Bronchial smooth muscle cell (primary cell): Measurements from ENCODE around the gene OR6M1. TPM values are rescaled to one million over a fixed set of nuclear protein-coding genes. Genes with fewer than 3 reads are reported as not detected.

Experiments used
- total RNA-seq: library from RNA; depleted of rRNA; stranded (reverse); fragments of >200 nt; gene quantifications from 2 replicates; pipeline ENCODE4 v1.2.1, GENCODE V29; 2014

OR6M1 gene, protein sequence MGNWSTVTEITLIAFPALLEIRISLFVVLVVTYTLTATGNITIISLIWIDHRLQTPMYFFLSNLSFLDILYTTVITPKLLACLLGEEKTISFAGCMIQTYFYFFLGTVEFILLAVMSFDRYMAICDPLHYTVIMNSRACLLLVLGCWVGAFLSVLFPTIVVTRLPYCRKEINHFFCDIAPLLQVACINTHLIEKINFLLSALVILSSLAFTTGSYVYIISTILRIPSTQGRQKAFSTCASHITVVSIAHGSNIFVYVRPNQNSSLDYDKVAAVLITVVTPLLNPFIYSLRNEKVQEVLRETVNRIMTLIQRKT
- not detected in 2 replicates for total RNA-seq

DNA sequence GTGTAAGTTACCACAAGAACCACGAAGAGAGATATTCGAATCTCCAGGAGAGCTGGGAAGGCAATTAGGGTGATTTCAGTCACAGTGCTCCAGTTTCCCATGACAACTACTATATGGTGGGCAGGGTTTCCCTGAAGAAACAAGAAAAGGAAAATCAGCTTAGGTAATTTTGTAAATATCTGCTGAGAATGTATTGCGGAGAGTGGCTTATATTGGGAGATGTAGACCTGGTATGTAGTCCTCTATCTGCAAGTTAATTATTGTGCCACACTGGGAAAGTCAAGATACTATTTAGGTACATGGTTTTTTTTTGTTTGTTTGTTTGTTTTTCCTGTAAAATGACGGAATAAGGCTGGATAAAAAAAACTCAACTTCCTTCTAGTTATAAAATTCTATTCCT, at the start of gene OR6M1:
Gene OR6M1, minus strand, starts transcription at position 101 of the 400 bp plus-strand sequence. Its CDS starts 0 bp downstream, at position 101.

Other genes with a start within 250 kb of the OR6M1 start
- gene SCN3B, start 151.7 kb downstream of the OR6M1 start, total RNA-seq, result under 0.01 TPM in 2 replicates
- gene ZNF202, start 64.7 kb downstream of the OR6M1 start, total RNA-seq, result 3.9 and 4.6 TPM in 2 replicates
- gene OR6X1, start 51.8 kb downstream of the OR6M1 start, total RNA-seq, result not detected in 2 replicates
- not detected in 2 replicates for gene TMEM225, start 79.3 kb upstream of the OR6M1 start, total RNA-seq
- gene OR8D4, start 95.8 kb upstream of the OR6M1 start, total RNA-seq, result not detected in 2 replicates
- not detected in 2 replicates for gene OR4D5, start 133.3 kb upstream of the OR6M1 start, total RNA-seq
- gene OR6T1, start 137.5 kb upstream of the OR6M1 start, total RNA-seq, result not detected in 2 replicates
- gene OR10S1, start 171.4 kb upstream of the OR6M1 start, total RNA-seq, result not detected in 2 replicates
- gene OR10G6, start 188.8 kb upstream of the OR6M1 start, total RNA-seq, result not detected in 2 replicates
- not detected in 2 replicates for gene OR10G4, start 206.6 kb upstream of the OR6M1 start, total RNA-seq
- not detected in 2 replicates for gene OR10G9, start 216.7 kb upstream of the OR6M1 start, total RNA-seq
- gene OR10G8, start 220.4 kb upstream of the OR6M1 start, total RNA-seq, result not detected in 2 replicates
- gene OR10G7, start 235.0 kb upstream of the OR6M1 start, total RNA-seq, result not detected in 2 replicates